Activated CD4-positive, alpha-beta T cell treated with anti-CD3 and anti-CD28 coated beads for 48 hours (primary cell): Measurements from ENCODE around the gene LRRC71.

Experiments
- DNase-seq: peaks from one replicate; pipeline ENCODE4 v3.0.0-alpha.2; 2020

LRRC71 gene

GRCh38 chr1:156893048-156893953 lies 27.1 kb upstream of the LRRC71 start, which contains the start of gene PEAR1:
Gene PEAR1, plus strand, starts transcription at chr1:156893718. Its CDS starts 10,209 bp downstream, at chr1:156903927.
- DNase-seq: no peak

- no peak for DNase-seq
Observed at GRCh38 chr1:156894001-156894400, 26.4 kb upstream of the LRRC71 start.

GRCh38 chr1:156894711-156895454 lies 25.5 kb upstream of the LRRC71 start:
- no peak for DNase-seq

GRCh38 chr1:156895455-156895812 lies 25.0 kb upstream of the LRRC71 start:
- no peak for DNase-seq

GRCh38 chr1:156895927-156896326 lies 24.5 kb upstream of the LRRC71 start:
- DNase-seq: no peak

GRCh38 chr1:156896490-156897033 lies 23.9 kb upstream of the LRRC71 start:
- no peak for DNase-seq

GRCh38 chr1:156897078-156897825 lies 23.2 kb upstream of the LRRC71 start:
- no peak for DNase-seq

GRCh38 chr1:156898161-156898566 lies 22.3 kb upstream of the LRRC71 start:
- no peak for DNase-seq

GRCh38 chr1:156898971-156899664 lies 21.3 kb upstream of the LRRC71 start:
- no peak for DNase-seq

- no peak for DNase-seq
Observed at GRCh38 chr1:156899956-156900718, 20.3 kb upstream of the LRRC71 start.

- no peak for DNase-seq
Observed at GRCh38 chr1:156900896-156901589, 19.4 kb upstream of the LRRC71 start.

GRCh38 chr1:156901590-156901900 lies 18.9 kb upstream of the LRRC71 start:
- no peak for DNase-seq

- DNase-seq: no peak
Observed at GRCh38 chr1:156901966-156902915, 18.2 kb upstream of the LRRC71 start.

- DNase-seq: no peak
Observed at GRCh38 chr1:156903328-156904091, 16.9 kb upstream of the LRRC71 start.

GRCh38 chr1:156904187-156904959 lies 16.1 kb upstream of the LRRC71 start:
- no peak for DNase-seq

GRCh38 chr1:156905176-156905575 lies 15.3 kb upstream of the LRRC71 start:
- DNase-seq: no peak

GRCh38 chr1:156905651-156906050 lies 14.8 kb upstream of the LRRC71 start:
- DNase-seq: no peak

- DNase-seq: no peak
Observed at GRCh38 chr1:156906206-156906906, 14.1 kb upstream of the LRRC71 start.
